Epithelial cell of esophagus (primary cell): ENCODE measurements around the gene TAGLN2.

Experiments
- DNase-seq: peaks from one replicate; pipeline ENCODE4 v3.0.0; 2010; ENCODE audit warnings: low read depth
- H3K4me3 ChIP-seq: 2 replicates; pipeline ENCODE4 v1.5.1; 2011; ENCODE audit warnings: mild to moderate bottlenecking, low read length, control low read depth
- TF ChIP-seq, protein P1 (sequence below): IDR thresholded peaks from 2 replicates; pipeline ENCODE4 v1.5.1; 2011; ENCODE audit warnings: low read depth, mild to moderate bottlenecking, low read length, control low read depth, inconsistent platforms; ENCODE audit not compliant: insufficient read depth; ENCODE audit errors: missing control alignments

The TAGLN2 gene

DNA sequence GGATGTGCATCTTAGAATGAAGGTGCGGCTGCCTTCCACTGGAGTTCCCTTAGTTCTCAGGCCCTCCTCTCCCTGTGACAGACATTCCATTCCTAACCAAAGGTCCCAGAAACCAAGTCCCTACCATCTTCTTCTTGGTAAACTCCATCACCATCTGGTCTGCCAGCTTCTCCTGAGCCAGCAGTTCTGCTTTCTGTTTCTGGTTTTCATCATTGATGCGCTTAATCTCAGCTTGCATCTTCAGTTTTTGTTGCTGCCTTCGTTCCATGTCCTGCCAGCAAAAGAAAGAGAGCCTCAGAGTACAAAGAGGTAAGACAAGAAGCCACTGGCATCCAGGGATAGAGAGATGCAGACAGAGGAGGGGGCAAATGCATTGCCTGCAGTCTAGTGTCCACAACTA is 44.9 kb downstream of the TAGLN2 start:
- no peak for DNase-seq
- TF ChIP-seq, protein P1, sequence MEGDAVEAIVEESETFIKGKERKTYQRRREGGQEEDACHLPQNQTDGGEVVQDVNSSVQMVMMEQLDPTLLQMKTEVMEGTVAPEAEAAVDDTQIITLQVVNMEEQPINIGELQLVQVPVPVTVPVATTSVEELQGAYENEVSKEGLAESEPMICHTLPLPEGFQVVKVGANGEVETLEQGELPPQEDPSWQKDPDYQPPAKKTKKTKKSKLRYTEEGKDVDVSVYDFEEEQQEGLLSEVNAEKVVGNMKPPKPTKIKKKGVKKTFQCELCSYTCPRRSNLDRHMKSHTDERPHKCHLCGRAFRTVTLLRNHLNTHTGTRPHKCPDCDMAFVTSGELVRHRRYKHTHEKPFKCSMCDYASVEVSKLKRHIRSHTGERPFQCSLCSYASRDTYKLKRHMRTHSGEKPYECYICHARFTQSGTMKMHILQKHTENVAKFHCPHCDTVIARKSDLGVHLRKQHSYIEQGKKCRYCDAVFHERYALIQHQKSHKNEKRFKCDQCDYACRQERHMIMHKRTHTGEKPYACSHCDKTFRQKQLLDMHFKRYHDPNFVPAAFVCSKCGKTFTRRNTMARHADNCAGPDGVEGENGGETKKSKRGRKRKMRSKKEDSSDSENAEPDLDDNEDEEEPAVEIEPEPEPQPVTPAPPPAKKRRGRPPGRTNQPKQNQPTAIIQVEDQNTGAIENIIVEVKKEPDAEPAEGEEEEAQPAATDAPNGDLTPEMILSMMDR = no peak
- no peak overlapping the region for H3K4me3 ChIP-seq

DNA sequence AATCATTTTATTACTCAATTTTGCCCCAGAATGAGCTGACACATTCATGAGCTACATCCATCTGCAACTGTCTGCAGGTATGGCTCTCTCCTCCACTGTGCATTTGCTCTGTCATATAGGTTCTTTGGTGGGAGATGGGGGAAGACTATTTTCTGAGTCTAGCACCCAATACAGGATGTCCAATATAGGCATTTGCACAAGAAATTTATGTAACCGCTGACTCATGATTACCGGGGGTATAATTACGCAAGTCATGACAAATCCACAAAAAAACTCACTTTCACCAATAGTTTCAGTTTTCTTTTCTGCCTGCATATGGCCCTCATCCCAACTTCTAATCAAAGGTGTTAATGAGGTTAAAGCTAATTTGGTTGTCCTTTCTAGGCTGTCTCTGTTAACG is 45.3 kb downstream of the TAGLN2 start:
- TF ChIP-seq, protein P1 = no peak
- no peak overlapping the region for H3K4me3 ChIP-seq
- DNase-seq = peak; percentile 86

DNA sequence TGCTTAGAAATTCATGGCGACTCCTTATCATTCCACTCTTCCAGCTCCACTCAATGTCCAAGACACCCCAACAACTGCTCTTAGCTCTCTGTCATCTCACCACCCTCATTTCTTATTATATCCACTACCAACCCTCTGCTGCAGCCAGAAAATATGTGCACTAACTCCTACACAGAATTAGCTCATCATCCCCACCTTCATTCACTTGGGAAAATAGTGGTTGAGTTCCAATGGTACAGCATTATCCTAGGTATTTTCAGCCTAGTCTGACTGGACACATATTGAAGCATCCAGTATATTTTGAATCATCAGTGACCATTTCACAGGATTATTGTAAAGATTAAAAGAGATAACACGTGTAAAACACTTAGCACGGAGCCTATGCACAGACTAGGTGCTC is 46.2 kb downstream of the TAGLN2 start:
- DNase-seq = no peak
- TF ChIP-seq, protein P1 = no peak
- H3K4me3 ChIP-seq = no peak overlapping the region

DNA sequence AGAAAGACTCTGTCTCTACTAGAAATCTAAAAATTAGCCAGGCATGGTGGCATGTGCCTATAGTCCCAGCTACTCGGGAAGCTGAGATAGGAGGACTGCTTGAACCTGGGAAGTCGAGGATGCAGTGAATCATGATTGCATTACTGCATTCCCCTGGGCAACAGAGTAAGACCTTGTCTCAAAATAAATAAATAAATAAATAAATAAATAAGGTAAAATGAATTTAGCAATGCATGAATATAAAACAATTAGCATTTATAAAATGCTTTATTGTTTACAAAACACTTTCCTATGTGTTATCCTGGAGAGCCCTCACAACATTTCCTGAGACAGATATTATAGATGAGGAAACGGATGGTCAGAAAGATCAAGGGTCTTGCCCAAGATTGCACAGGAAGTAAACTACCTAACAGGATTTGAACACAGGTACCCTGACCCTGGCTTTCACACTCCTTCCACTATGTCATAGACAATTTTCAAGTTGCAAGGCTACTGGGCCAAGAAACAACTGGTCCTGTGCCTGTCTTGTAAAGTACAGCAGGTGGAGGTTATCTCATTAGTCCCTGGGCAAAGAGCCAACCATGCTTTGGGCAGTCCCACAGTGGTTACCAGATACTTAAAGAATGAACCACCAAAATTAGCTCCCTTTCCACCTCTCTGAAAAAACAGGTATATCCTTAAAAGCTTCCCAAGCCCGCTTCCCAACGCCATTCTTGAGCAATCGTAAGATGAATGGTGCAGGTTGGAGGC is 47.4 kb downstream of the TAGLN2 start:
- TF ChIP-seq, protein P1 = no peak
- DNase-seq = peak; percentile 40
- H3K4me3 ChIP-seq = no peak overlapping the region

DNA sequence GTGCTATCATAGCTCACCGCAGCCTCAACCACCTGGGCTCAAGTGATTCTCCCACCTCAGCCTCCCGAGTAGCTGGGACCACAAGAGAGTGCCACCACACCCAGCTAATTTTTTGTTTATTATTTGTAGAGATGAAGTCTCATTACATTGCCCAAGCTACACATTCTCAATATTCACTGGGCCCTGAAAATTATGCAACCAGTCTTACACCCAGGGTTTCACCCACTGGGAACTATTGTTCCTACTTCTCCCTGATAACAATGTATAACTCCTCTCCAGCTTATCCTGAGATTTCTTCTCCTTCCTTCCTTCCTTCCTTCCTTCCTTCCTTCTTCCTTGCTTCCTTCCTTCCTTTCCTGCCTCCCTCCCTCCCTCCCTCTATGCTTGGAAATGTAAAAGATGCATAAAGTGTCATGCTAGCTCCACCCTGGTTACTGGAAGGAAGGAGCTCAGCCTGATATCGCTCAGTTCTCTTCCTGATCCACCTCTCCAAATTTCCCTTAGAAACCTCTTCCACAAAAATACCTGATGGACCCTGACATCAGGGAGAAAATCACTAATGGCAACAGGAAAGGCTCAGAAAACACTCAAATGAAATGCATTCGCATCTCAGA is 51.7 kb downstream of the TAGLN2 start:
- TF ChIP-seq, protein P1 = no peak
- DNase-seq = no peak
- H3K4me3 ChIP-seq = no peak overlapping the region

DNA sequence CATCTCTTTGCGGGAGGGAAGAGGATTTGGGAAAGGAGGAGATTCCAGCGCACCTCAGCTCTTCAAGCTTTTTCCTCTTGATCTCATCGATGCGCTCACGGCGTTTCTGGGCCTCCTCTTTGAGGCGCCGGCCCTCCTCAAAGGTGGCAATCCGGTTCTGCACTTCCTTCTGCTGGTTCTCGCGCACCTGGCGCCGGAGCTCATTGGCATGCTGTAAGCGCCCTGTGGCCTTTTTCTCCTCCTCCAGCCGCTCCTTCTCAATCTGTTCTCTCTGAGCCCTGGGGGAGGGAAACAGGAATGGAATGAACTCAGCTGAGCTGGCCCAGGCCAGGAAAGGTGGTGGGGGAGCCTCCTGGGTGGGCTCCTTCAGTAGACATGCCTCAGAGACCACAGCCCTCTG is 52.4 kb downstream of the TAGLN2 start:
- DNase-seq = no peak
- TF ChIP-seq, protein P1 = no peak
- H3K4me3 ChIP-seq = no peak overlapping the region
